NCI-H1930 (cell line): ENCODE results near the gene WWP2.
"Not testable (repeated sequence)": the region's sequence is repeated elsewhere in the genome, so short reads cannot be mapped to it uniquely, and the experiment has no call there.

Source experiments
- DNase-seq, 2 experiments: peaks; one replicate each; lab custom pipeline; 2025; lab: John Stamatoyannopoulos, UW

WWP2 gene

DNA sequence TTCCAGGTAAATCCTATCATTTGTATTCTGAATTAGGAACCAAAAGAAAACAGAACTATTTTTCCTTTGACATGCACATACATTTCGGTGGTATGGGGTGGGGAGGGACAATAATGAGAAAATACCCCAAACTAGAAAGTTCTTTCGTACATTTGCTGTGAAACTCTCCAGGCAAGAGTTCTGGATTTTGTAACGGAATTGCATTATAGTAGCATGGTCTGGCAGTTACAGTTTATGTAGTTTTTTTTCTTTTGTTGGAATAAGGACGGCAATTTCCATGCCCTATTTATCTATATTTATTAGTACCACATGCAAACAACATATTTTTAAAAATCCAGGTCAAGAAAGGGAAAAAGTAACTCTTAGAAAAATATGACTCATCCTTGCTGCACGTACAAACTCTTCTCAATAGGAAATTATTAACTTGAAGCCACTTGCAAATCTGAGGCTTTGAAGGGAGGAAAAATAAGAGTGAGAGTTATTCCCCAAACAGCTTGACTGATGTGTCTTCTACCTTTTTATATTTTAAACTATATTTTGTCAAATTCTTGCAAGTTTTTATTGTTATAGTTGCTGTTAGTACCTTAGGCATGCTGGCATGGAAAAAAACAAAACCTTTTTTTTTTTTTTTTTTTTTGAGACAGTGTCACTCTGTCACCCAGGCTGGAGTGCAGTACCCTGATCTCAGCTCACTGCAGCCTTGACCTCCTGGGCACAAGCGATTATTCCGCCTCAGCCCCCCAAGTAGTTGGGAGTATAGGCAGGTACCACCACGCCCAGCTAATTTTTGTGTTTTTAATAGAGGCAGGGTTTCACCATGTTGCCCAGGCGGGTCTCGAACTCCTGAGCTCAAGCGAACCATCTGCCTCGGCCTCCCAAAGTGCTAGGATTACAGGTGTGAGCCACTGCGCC, 69.3 kb downstream of the WWP2 start:
- no peak for DNase-seq

DNA sequence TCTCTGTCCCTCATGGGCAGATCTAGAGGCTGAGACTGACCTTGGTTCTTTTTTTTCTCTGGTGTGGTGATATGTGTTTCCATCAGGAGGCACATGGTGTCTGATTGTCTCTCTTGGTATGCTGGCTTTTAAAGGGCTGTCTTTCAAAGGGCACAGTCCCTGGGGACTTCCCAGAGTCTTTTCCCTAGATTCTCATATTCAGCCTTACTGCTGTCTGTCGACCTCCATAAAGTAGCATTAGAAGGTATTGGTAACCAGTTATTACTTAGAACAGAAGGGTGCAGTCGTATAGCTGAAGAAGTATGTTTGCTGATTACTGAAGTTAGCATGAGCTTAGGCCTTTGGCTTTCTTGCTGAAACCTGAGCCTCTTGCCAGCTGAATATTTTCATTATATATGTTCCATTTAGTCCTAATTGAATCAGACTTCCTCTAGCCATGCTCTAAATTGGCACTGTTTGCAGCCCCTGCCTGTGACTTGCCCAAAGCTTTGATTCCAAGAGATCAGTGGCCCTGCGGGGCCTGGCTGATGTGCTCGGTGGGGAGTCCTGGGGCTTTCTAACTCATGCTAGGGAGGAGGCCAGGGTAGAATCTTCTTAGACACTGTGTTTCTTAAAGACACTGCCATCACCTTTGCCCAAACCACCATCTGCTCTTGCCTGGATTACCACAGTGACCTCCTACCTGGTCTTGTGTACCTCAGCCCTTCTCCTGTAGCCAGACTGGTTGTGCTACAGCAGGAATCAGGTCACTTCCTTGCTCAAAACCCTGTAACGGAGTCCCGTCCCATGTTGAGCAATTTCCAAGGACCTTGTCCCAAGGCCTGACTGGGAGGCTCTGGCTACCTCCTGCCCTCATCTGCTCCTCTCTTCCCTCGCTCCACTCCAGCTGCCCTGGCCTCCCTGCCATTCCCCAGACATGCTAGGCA, 71.5 kb downstream of the WWP2 start:
- DNase-seq: no peak

DNA sequence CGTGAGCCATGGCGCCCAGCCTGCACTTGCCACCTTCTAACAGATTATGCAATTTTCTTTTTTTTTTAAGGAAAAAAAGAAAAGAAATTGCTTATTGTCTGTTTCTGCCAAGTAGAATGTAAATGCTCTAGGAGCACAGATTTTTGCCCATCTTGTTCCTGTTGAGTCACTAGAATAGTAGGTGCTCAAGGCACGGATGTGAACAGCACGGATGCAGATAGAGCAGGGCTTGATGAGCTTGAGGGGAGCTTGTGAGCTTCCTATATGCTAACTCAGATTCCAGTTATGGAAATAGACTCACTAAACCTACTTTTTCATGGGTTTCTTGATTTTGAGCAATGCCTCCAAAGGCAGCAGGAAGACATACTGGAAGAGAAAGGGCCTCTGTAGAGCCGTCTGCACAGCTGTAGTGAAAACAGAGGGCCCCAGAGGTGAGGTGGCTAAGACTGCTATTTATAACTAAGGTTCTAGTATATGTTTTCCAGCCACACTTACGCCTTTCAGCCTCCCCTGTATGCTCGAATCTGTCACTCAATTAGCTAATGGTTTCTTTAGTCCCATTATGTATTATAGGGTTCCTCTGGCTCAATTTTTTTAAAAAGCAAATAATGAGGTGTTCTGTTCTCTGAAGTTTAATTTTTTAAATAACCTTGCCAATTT, 72.8 kb downstream of the WWP2 start:
- DNase-seq: no peak

DNA sequence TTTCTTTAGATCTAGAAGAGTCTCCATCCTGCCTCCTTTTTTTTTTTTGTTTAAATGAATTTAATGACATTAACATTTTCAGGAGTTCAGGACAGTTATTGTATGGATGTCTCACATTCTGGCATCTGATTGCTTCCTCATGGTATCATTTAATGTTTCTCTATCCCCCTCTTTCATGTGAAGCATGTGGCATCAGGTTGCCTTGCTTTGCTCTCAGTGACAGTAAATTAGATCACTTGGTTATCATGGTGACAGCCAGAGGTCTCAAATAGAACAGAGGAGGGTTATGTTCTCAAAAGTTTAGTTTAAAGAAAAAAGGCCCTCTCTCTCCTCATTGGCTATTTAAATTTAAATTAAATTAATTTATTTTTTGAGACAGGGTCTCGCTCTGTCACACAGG, 74.1 kb downstream of the WWP2 start:
- DNase-seq: no peak

DNA sequence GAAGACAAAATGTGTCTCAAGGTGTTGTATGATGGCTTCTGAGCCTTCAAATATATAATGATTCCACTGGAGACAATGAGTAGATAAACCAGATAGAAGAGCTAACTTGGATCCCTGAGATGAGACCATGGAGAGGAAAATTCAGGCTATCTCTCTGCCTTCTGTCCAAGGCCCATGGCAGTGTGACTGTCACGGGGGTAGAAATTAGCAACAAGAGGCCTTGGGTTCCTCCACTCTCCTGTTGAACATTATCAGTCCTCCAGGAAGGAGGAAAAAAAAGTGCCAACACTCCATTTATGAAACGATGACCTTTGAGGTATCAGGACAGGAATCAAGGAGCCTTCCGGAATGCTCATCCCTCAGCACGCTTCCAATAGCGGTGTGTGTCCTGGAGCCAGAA, 75.2 kb downstream of the WWP2 start:
- DNase-seq: no peak

DNA sequence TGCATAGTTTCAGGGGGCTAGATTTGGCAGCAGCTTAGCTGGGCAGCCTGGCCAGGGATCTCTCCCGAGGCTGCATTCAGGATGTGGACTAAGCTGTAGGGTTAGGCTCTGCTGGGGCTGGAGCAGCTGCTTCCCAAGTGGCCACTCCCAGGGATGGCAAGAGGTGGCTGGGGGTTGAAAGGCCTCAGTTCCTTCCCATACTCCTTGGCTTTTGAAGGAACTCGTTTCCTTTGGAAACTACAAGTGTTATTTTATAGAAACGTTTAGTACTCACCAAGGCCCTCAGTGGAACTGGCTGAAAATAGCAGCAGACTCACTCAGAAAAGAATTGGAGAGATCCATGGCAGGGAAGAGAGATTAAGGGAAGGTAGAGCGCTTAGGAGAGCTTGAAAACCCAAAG, 76.4 kb downstream of the WWP2 start:
- DNase-seq: no peak

DNA sequence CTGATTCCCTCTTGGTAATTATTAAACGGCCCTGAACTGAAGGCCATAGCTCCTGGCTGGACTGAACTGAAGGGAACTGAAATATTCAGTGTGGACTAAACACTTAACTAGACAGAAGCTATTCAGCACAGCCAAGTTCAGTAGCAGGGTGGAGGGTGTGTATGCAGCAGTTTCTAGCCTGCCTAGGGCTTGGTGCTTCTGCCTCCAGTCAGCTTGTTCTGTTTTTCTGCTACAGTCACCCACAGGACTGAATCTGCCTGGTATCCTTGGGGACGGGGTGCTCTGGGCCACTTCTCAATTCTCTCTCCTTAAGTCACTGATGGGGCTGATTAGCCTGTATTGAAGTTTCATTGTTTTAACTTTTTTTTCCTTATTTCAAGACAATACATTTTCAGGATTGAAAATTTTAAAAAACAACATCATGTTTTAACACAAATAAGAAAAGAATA, 77.1 kb downstream of the WWP2 start:
- no peak for DNase-seq

DNA sequence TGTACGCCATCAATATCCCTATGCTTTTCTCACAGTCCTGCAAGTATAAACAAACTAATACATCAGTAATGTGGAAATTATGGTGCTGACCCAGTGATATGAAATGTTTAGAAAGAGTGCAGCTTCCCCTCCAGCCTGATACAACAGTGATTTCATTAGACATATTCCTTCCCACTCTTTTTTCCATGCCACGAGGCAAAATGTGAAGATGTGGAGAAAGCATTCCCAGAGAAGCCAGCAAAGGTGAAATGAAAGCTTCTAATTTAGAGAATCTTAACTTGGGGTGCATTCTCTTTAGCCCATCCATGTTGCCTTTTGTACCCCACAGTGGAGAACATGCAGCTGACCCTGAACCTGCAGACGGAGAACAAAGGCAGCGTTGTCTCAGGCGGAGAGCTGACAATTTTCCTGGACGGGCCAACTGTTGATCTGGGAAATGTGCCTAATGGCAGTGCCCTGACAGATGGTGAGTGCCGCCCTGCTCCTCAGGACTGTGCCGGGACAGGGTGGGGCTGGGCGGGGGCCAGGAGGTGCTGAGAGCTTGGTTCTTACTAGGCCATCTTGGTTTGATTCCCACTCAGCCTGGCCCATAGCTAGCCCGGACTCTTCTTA, 77.8 kb downstream of the WWP2 start:
- no peak for DNase-seq

DNA sequence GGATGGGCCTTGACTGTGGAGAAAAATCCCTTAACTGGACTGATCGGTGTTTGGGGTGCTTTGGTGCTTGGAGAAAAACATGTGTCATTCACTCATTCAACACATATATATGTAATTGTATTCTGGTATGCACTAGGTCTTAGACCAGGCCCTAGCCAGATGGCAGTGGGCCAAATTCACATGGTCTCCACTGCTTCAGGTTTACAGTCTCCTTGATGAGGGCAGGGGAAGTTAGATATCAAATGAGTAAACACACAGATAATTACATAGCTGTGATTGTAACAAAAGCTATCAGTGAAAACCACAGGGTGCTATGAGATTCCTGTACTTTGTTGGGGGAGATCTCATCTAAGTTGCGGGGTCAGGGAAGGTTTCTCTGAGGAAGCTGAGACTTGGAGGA, 78.8 kb downstream of the WWP2 start:
- no peak for DNase-seq

DNA sequence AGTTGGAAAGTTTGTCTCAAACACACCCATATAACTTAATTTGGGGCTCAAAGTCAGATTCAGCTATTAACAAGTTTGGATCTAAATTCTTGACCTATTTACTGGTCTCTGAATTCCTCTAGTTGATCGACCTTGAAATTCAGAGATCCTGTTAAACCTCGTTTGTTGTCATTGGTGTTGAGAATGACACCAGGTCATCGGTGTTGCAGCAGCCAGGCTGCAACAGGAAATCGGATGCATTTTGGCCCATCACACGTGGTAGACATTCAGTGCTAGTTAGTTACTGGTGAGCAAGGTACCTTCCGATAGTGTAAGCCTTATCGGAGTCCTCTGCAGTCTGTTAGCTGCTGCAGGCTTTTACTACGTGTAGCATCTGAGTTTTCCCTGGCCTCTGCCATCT, 82.3 kb downstream of the WWP2 start:
- DNase-seq: no peak

DNA sequence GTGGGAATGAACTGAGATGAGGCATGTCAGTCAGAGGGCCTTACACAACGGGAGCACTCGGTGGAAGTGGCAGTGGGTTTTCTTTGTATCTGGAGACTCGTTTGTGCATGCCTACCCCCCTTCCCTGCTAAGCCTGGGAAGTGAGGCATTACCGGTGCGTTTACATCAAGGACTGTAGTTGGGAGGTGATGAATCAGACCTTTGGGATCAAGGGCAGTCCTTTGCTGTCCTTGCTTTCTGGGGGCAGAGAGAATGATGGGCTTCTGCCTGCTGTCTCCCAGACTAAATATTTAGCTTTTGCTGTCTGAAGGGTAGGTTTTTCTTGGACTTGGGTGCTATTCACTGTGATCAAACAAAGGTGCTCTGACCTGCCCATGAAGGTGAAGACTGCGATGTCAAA, 83.0 kb downstream of the WWP2 start:
- no peak for DNase-seq

DNA sequence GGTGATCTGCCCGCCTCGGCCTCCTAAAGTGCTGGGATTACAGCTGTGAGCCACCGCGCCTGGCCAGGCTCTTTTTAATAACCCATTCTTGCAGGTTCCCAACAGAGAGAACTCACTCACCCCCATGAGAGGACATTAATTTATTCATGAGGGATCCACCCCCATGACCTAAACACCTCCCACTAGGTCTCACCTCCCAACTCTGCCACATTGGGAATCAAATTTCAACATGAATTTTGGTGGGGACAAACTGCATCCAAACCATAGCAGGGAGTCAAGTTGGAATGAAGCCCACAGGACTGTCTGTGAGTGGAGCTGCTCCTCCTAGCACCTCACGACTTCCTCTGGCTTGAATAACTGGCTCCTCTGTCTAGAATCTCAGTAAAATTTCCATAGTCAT, 85.5 kb downstream of the WWP2 start:
- no peak for DNase-seq

DNA sequence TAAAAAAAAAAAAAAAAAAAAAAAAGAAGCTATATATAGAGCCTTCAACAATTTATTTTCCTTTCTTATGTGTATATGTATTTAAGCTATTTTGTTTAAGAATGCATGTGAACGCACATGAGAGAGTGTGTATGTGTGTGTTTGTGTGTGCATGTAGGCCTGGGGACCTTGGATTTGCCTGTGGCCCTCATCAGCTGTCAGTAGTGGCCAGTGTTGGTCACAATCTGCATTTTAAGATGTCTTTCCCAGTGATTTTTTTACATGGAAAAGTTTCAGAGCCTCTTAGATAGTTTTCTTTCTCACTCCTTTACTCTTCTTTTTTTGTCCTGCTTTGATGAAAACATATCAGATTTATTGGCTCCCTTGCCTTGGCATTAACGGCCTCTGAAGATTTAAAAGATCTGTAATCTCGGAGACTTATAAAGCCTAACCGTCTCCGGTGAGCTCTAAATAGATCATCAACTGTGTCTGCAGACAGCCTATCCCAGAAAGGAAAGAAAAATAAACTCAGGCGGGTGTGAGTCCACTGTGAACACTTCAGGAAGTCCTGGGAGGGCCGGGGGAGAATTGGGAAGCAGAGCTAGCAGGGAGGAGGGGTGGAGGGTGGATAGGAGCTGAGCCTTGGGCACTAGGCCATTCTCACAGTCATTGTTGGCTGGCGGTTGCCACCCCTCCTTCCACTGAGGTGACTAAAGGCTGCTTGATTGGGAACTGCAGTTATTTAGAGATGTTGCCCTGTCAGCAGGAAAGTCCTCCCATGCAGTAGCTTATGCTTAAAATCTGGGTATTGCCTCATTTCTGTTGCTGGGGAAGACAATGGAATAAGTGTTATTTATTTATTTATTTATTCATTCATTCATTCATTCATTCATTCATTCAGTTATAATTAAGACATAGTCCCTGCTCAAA, 86.8 kb downstream of the WWP2 start:
- no peak for DNase-seq

DNA sequence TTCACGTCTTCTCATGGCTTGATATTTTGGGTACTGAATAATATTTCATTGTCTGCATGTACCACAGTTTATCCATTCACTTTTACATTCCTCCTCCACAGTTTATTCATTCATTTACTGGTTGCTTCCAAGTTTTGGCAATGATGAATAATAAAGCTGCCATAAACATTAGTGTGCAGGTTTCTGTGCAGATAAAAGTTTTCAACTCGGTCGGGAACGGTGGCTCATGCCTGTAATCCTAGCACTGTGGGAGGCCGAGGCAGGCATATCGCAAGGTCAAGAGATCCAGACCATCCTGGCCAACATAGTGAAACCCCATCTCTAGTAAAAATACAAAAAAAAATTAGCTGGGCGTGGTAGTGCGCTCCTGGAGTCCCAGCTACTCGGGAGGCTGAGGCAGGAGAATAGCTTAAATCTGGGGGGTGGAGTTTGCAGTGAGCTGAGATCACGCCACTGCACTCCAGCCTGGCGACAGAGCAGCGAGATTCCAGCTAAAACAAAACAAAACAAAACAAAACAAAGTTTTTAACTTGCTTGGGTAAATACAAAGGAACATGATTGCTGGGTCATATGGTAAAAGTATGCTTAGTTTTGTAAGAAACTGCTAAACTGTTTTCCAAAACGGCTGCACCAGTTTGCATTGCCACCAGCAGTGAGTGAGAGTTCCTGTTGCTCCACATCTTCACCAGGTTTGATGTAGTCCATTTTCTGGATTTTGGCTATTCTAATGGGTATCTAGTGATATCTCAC, 89.5 kb downstream of the WWP2 start:
- DNase-seq: no peak

DNA sequence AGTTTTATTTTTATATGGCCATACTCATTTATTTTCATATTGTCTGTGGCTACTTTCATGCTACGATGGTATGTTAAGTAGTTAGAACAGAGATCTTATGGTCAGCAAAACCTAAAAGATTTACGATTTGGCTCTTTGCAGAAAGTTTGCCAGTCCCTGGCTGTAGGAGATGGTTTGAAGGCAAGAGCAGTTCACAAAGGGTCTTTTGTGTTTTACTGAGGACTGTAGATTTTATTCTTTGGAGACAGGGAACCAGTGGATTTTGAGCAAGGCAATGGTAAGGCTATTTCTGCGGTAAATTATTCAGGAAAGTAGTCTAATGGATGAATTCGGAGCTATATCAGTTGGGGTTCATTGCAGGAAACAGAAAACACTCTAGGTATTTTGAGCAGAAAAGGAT, 90.7 kb downstream of the WWP2 start:
- DNase-seq: no peak

DNA sequence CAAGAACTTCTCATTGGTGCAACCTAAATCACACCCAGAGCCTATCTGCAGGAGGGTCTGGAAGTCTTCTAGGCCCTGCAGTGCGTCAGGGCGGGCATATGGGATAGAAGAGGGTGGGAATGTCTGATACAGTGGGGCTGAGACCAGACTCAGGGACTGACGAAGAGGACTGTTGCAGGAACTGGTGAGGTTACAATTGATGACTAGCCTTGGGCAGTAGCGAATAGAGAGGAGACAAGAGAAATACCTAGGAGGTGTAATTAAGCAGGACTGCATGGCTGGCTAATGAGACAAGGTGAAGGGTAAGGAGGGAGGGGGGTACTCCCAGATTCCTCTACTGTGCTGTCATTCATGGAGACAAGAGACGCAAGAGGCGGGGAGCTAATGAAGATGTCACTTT, 91.3 kb downstream of the WWP2 start:
- DNase-seq: no peak

DNA sequence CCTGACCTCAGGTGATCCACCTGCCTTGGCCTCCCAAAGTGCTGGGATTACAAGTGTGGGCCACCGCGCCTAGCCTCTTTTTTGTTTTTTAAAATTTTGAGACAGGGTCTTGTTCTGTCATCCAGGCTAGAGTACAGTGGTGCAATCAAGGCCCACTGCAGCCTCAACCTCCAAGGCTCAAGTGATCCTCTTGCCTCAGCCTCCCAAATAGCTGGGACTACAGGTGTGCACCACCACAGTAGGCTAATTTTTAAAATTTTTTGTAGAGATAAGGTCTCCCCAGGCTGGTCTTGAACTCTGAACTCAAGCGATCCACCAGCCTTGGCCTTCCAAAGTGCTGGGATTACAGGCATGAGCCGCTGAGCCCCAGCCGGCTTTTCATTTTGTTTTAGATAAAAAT, 92.6 kb downstream of the WWP2 start:
- not testable (repeated sequence) for DNase-seq

DNA sequence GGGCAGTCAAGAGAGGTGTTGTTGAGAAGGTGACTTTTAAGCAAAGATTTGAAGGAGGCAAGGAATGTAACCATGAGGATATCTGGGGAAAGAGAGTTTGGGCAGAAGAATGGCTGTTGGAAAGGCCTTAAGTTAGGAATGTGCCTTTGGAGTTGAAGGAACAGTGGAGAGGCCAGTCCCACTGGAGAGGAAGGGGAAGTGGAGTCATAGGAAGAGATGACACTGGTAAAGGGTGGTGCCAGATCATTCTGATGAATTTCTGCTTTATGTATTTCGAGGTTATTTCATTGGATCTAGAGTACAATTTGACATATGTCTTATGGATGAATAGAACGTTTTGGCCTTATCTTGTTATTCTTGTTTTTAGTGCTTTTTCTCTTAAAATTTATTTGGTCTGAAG, 93.5 kb downstream of the WWP2 start:
- DNase-seq: no peak

DNA sequence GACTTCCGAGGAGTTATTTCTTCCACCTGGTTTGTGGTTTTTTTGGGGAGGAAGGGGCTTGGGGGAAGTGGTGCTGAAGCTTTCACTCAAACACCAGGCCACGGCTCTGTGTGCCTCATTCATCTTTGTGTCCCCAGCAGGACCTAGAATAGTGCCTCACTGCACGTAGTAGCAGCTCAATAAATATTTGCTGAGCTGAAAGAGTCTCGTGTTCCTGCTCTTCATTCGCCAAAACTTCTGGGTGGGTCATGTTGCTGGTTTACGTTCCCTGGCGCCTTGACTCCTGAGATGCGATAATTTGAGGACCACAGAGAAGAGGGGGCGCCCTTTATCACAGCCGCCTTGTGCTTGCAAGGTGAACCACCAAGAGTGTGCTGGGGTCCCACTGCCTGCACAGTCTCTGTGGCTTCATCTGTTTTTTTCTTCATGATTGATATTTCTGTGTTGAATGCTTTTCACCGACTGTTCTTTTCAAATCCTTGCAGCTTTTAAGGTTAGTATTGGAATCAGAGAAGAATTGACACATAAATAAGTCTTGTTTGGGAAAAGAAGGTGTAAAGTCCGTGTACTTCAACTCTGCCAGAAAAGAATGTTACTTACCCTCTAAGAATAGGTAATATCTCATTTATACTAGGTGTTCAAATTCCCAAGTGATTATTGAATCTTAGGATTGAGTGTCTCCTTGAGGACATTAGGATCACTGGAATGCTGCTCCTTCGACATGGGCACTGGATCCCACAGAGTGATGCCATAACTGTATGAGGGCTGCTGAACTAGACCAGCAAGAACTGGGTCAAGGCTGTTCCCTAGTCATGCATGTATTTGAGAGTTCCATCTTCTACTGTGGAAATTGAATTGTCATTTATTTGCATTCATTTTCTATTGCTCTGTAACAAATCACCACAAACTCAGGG, 96.3 kb downstream of the WWP2 start:
- no peak for DNase-seq
